Activated CD4-positive, alpha-beta T cell treated with anti-CD3 and anti-CD28 coated beads, Interleukin-2, amount 10 ng/mL, durations not matched to agents 7 days and 5 days (primary cell): Measurements from ENCODE around the gene PKMYT1. TPM values are rescaled to one million over a fixed set of nuclear protein-coding genes. Genes with fewer than 3 reads are reported as not detected.
"Not testable (repeated sequence)": the region's sequence is repeated elsewhere in the genome, so short reads cannot be mapped to it uniquely, and the experiment has no call there.

Experiments used
- CTCF ChIA-PET: fragments of 350-600 bp; sonication (Branson Sonifier 250); formaldehyde crosslinking; loops from one replicate; lab custom pipeline; 2021; ENCODE audit warnings: antibody characterized with exemption; lab: Charles Lee
- POLR2A ChIA-PET: fragments of 350-600 bp; sonication (Branson Sonifier 250); formaldehyde crosslinking; loops from one replicate; lab custom pipeline; 2021; ENCODE audit warnings: antibody characterized with exemption; lab: Charles Lee
- DNase-seq: peaks from one replicate; pipeline ENCODE4 v3.0.0-alpha.2; 2020
- H3K27ac Mint-ChIP-seq: one replicate; pipeline ENCODE4 v1.8.0; 2021; ENCODE audit warnings: mild to moderate bottlenecking, moderate library complexity, mixed read lengths
- H3K27me3 Mint-ChIP-seq: one replicate; pipeline ENCODE4 v1.8.0; 2021; ENCODE audit warnings: mixed read lengths
- H3K36me3 Mint-ChIP-seq: one replicate; pipeline ENCODE4 v1.8.0; 2021; ENCODE audit warnings: low read depth, mixed read lengths
- H3K4me1 Mint-ChIP-seq: one replicate; pipeline ENCODE4 v1.8.0; 2021; ENCODE audit warnings: mixed read lengths
- H3K4me3 Mint-ChIP-seq: one replicate; pipeline ENCODE4 v1.8.0; 2021; ENCODE audit warnings: mild to moderate bottlenecking, moderate library complexity, mixed read lengths
- H3K9me3 Mint-ChIP-seq: one replicate; pipeline ENCODE4 v1.8.0; 2021; ENCODE audit warnings: mixed read lengths
- total RNA-seq, 2 experiments: library from RNA; stranded (reverse); gene quantifications; one replicate each; pipeline ENCODE4 v1.2.3, GENCODE V29; 2021

Gene PKMYT1
- total RNA-seq, 2 experiments from 2014 or later, result 122 to 151 TPM

GRCh38 chr16:2955779-2956578 lies 24.3 kb downstream of the PKMYT1 start:
- H3K9me3 Mint-ChIP-seq, result no peaks in the 10 kb centered on the region
- peak overlapping the region; percentile 46 for H3K27ac Mint-ChIP-seq
- ChIA-PET CTCF (no interaction called here), POLR2A (no interaction called here)
- H3K36me3 Mint-ChIP-seq, result no peaks in the 10 kb centered on the region
- H3K4me1 Mint-ChIP-seq, result no peaks in the 10 kb centered on the region
- DNase-seq, result no peak
- H3K27me3 Mint-ChIP-seq, result no peaks in the 10 kb centered on the region
- H3K4me3 Mint-ChIP-seq, result no peak overlapping the region

GRCh38 chr16:2955438-2955778 lies 24.8 kb downstream of the PKMYT1 start:
- ChIA-PET CTCF (no interaction called here), POLR2A (no interaction called here)
- no peaks in the 10 kb centered on the region for H3K36me3 Mint-ChIP-seq
- no peak for DNase-seq
- H3K27ac Mint-ChIP-seq, result no peak overlapping the region
- no peak overlapping the region for H3K4me3 Mint-ChIP-seq
- H3K27me3 Mint-ChIP-seq, result no peaks in the 10 kb centered on the region
- H3K4me1 Mint-ChIP-seq, result no peaks in the 10 kb centered on the region
- no peaks in the 10 kb centered on the region for H3K9me3 Mint-ChIP-seq

DNA sequence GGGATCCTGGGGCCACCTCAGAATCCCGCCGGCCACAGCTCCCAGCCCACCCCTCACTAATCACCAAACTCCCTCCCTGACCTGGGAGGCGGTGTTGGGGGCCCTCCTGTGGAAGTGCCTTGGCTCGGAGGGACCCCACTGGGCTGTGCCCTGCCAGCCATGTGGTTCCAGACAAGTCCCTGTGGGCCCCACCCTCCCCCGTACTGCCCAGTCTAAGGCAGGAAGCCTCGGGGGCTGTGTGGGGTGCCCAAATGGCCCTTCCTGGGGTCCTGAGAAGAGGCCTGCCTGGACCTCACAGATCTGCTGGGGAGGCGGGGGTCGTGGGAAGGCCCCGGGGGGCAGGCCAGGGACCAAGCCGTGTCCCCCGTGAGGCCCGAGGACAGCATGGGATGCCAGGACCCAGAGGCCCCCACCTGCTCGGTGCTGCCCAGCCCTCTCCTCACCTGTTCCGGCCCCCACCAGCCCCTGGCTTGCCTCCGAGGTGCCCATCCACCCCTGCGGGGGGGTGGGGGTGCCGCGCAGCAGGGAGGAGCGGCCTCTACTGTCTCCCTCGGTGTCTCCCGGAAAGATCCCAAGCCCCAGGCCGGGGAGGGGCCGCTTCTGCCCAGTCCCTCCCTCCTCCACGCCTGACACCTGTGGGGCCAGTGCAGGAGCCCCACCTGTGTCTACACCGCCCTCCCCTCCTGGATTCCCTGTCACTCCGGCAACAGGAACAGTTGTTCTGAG lies 25.4 kb downstream of the PKMYT1 start:
- ChIA-PET CTCF (no interaction called here), POLR2A (no interaction called here)
- no peaks in the 10 kb centered on the region for H3K36me3 Mint-ChIP-seq
- H3K27ac Mint-ChIP-seq, result no peak overlapping the region
- H3K9me3 Mint-ChIP-seq, result no peaks in the 10 kb centered on the region
- DNase-seq, result no peak
- H3K4me3 Mint-ChIP-seq, result no peak overlapping the region
- no peaks in the 10 kb centered on the region for H3K27me3 Mint-ChIP-seq
- H3K4me1 Mint-ChIP-seq, result no peaks in the 10 kb centered on the region

DNA sequence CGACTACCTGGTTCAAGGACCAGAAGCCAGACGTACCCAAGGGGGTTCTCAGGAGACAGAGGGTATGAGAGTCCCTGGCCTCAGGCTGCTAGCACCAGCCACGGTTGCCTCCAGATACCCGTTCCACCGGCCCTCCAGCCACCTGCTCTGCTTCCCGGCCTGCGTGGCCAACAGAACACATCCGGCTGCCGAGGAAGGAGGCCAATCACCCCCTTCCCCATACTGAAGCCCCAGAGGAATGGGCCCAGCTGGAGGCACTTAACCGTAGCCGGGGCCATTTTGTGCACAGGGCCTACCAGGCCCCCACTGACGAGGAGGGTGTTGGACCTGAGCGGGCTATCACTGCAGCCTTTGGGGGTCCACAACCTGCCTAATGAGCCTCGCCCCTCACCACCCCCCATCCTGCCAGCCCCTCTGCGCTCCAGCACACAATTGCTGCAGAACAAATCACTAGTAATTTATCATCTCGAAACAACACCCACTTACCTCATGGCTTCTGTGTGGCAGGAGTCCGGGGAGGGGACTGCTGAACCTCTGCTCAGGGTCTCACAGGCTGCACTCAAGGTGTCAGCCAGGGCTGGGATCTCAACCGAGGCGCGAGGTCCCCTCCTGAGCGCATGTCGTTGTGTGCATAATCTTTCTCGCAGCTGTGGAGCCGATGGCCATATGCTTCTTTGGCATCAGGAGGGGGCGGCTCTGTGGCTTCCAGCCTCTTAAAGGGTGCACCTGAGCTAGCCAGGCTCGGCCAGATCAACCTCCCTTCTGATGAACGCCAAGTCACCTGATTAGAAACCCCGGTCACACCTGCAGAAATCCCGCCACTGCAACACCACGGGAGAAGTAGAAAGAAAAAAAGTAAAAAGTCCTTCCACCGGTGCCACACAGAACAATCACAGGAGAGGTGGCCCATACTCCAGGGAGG lies 26.3 kb downstream of the PKMYT1 start:
- no peak overlapping the region for H3K4me3 Mint-ChIP-seq
- DNase-seq, result no peak
- no peaks in the 10 kb centered on the region for H3K4me1 Mint-ChIP-seq
- H3K9me3 Mint-ChIP-seq, result no peaks in the 10 kb centered on the region
- H3K27ac Mint-ChIP-seq, result no peak overlapping the region
- CTCF ChIA-PET, result no interaction called here
- H3K27me3 Mint-ChIP-seq, result no peaks in the 10 kb centered on the region
- H3K36me3 Mint-ChIP-seq, result peaks cover 1% of the 10 kb centered on the region
- POLR2A ChIA-PET, result no interaction called here

DNA sequence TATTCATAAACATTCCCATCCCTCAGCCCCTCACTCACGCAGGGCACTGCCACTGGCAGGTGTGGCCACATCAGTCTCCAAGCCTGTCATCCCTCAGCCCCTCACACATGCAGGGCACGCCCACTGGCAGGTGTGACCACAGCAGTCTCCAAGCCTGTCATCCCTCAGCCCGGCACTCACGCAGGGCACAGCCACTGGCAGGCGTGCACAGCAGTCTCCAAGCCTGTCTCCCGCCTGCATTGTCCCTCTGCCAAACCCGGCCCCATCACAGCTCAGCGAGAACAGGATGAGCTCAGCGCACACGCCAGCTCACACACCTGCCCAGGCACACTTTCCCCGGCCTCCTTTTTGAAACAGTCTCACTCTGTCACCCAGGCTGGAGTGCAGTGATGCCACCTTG lies 27.6 kb downstream of the PKMYT1 start:
- DNase-seq, result no peak
- Mint-ChIP-seq H3K4me3 (no peak overlapping the region), H3K9me3 (no peaks in the 10 kb centered on the region), H3K4me1 (no peaks in the 10 kb centered on the region), H3K27me3 (no peaks in the 10 kb centered on the region), H3K27ac (no peak overlapping the region), H3K36me3 (peaks cover 1% of the 10 kb centered on the region)
- ChIA-PET CTCF (interaction anchor here (1.4 kb wide), 1 partner anchor 26 kb away, joined by 3 read pairs; no protein-coding TSS in a partner anchor), POLR2A (no interaction called here)

DNA sequence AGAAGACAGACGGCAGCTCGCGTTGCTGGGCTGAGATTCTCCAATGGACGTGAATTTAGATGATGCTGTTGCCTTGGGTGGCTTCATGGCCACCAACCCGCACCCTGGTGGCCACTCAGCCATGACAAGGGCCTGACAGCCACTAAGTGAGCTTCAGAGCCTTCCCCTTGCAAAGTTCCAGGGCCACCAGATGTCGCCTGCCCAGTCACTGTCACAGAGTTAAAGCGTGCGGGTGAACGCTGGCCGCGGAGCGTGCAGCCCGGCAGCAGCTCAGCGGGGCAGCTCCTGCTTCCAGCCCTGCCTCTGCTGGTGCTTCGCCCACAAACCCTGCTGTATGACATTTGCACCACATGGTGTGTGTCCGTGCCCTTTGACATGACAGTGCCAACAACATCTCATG lies 29.5 kb downstream of the PKMYT1 start:
- no peak overlapping the region for H3K4me3 Mint-ChIP-seq
- DNase-seq, result no peak
- no peak overlapping the region for H3K27ac Mint-ChIP-seq
- peaks cover 4% of the 10 kb centered on the region for H3K36me3 Mint-ChIP-seq
- POLR2A ChIA-PET, result no interaction called here
- no peaks in the 10 kb centered on the region for H3K9me3 Mint-ChIP-seq
- CTCF ChIA-PET, result interaction anchor here (1.1 to 1.6 kb wide), 2 partner anchors 24 to 59 kb away, joined by 3 read pairs; no protein-coding TSS in a partner anchor
- no peaks in the 10 kb centered on the region for H3K4me1 Mint-ChIP-seq
- no peaks in the 10 kb centered on the region for H3K27me3 Mint-ChIP-seq

DNA sequence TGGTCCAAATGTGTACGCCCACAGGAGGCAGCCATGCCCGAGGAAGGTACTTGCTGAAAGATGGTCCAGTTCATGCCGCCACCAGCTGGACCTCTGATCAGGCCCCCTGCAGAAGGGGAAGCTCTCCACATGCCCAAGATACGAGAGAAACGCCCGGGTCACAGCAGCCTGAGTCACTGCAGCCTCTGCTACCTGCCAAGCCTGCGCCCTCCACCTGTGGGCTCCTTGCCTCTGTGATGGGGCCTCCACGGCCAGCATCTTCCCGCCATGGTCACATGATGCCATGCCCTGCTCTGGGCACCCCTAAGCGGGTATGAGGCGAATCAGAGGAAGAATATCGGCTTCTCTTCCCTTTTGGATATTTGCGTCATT lies 29.9 kb downstream of the PKMYT1 start:
- POLR2A ChIA-PET, result no interaction called here
- no peak overlapping the region for H3K27ac Mint-ChIP-seq
- no peak for DNase-seq
- no peaks in the 10 kb centered on the region for H3K27me3 Mint-ChIP-seq
- H3K9me3 Mint-ChIP-seq, result no peaks in the 10 kb centered on the region
- CTCF ChIA-PET, result interaction anchor here (1.4 to 1.6 kb wide), 2 partner anchors 12 to 23 kb away, joined by 3 to 4 read pairs; no protein-coding TSS in a partner anchor
- no peaks in the 10 kb centered on the region for H3K4me1 Mint-ChIP-seq
- H3K36me3 Mint-ChIP-seq, result peaks cover 4% of the 10 kb centered on the region
- no peak overlapping the region for H3K4me3 Mint-ChIP-seq

GRCh38 chr16:2949705-2950352 lies 30.4 kb downstream of the PKMYT1 start:
- no peak for DNase-seq
- H3K36me3 Mint-ChIP-seq, result peaks cover 4% of the 10 kb centered on the region
- POLR2A ChIA-PET, result no interaction called here
- no peaks in the 10 kb centered on the region for H3K27me3 Mint-ChIP-seq
- H3K27ac Mint-ChIP-seq, result no peak overlapping the region
- CTCF ChIA-PET, result interaction anchor here (1.4 kb wide), 1 partner anchor 13 kb away, joined by 4 read pairs; no protein-coding TSS in a partner anchor
- H3K4me3 Mint-ChIP-seq, result no peak overlapping the region
- no peaks in the 10 kb centered on the region for H3K4me1 Mint-ChIP-seq
- no peaks in the 10 kb centered on the region for H3K9me3 Mint-ChIP-seq

DNA sequence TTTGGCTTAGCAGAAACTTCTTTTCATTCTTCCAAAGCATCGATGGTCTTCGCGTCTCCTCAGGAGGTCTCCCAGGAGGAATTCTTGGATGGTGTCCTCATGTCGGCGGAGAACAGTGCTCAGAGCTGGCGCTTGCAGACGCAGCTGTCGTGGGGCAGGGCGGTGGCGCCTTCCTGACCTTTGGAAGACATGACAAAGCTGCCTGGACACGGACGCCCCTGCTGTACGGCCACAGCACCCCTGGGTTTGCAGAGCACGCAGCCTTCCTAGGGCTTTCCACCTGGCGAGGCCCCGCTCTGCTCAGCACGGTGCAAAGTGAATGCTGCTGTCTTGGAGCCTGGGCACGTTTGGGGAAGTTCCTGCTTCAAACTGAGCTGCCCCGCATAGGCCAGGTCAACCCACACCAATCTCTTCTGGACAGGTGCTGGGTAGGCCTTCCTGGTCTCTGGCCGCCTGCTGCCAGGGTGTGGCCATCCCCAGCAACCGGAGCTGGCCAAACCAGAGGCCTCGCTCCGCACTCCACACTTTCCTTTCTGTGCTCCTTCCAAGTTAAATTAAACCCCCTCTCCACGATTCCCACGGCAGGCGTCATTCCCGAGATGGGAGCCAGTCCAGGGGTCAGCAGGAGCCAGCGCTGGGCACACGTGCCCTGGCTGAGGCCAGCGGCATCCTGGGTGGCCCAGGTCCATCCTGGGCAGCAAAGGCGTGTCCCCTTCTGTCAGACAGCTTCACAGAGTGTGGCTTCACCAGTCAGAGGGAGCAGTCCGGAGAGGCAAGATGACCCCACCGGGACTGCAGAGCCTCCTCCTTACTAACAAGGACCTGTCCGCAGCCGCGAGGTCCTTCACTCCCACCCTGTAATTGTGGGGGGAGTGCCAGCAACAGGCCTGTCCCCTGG lies 31.2 kb downstream of the PKMYT1 start:
- ChIA-PET POLR2A (no interaction called here), CTCF (interaction anchor here (1.4 kb wide), 1 partner anchor 14 kb away, joined by 4 read pairs; no protein-coding TSS in a partner anchor)
- no peaks in the 10 kb centered on the region for H3K9me3 Mint-ChIP-seq
- H3K27me3 Mint-ChIP-seq, result no peaks in the 10 kb centered on the region
- no peaks in the 10 kb centered on the region for H3K4me1 Mint-ChIP-seq
- no peak overlapping the region for H3K4me3 Mint-ChIP-seq
- H3K27ac Mint-ChIP-seq, result no peak overlapping the region
- peaks cover 4% of the 10 kb centered on the region for H3K36me3 Mint-ChIP-seq
- no peak for DNase-seq

GRCh38 chr16:2946649-2947048 lies 33.6 kb downstream of the PKMYT1 start:
- Mint-ChIP-seq H3K4me1 (no peaks in the 10 kb centered on the region), H3K9me3 (no peaks in the 10 kb centered on the region), H3K27ac (no peak overlapping the region), H3K36me3 (peaks cover 8% of the 10 kb centered on the region), H3K4me3 (no peak overlapping the region), H3K27me3 (no peaks in the 10 kb centered on the region)
- DNase-seq, result no peak
- POLR2A ChIA-PET, result no interaction called here
- CTCF ChIA-PET, result no interaction called here

DNA sequence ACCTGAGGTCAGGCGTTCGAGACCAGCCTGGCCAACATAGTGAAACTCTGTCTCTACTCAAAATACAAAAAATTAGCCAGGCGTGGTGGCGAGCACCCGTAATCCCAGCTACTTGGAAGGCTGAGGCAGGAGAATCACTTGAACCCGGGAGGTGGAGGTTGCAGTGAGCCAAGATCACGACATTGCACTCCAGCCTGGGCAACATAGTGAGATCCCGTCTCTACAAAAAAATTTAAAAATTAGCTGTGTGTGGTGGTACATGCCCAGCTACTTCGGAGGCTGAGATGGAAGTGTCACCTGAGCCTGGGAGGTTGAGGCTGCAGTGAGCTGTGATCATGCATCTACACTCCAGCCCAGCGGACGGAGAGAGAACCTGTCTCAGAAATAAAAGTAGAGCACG lies 36.5 kb downstream of the PKMYT1 start:
- DNase-seq, H3K4me1 Mint-ChIP-seq, H3K27ac Mint-ChIP-seq, H3K4me3 Mint-ChIP-seq, H3K27me3 Mint-ChIP-seq, POLR2A ChIA-PET, H3K9me3 Mint-ChIP-seq: not testable (repeated sequence)
- CTCF ChIA-PET, result interaction anchor here (0.7 to 2.1 kb wide), 3 partner anchors 17 to 205 kb away, joined by 3 to 8 read pairs (median 4); no protein-coding TSS in a partner anchor
- H3K36me3 Mint-ChIP-seq, result peaks cover 19% of the 10 kb centered on the region
